ENCODE data around the gene PGLYRP3. TPM values are rescaled to one million over a fixed set of nuclear protein-coding genes. Genes with fewer than 3 reads are reported as not detected.

Gene PGLYRP3, protein sequence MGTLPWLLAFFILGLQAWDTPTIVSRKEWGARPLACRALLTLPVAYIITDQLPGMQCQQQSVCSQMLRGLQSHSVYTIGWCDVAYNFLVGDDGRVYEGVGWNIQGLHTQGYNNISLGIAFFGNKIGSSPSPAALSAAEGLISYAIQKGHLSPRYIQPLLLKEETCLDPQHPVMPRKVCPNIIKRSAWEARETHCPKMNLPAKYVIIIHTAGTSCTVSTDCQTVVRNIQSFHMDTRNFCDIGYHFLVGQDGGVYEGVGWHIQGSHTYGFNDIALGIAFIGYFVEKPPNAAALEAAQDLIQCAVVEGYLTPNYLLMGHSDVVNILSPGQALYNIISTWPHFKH
- not detected for total RNA-seq
- long read RNA-seq = 0 reads

DNA sequence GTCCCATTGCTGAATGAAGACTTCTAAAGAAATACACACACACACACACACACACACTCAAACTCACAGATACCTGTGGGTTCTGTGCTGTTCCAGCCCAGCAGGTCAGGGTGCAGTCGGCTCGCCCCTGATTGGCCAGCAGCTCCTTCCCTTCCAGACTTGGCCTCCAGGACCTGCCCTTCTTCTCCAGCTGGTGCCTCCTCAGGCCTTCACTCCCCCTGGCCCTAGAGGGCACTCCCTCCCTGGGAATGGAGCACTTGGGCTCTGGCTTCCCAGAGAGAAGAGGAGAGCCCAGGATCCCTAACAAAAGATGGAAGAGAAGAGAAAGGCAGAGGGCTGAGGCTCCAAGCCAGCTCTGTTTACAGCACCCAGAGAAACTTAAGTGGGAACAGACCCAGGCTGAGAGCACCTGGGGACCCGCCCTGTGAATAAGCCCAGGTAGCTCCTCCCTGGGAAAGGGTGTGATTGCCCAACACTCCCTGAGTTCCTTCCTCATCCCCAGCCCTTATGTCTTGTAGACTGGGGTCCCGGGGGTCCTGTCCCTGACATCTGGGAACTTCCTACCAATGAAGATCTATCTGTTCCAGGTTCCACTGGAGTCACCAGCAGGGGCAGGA, at the start of gene PGLYRP3:
TSS of gene PGLYRP3 (minus strand) at position 383 of the 617 bp plus-strand sequence. CDS start 2,287 bp downstream, outside the sequence.
- DNase-seq (ENCODE audit: low spot score) = no peak

DNA sequence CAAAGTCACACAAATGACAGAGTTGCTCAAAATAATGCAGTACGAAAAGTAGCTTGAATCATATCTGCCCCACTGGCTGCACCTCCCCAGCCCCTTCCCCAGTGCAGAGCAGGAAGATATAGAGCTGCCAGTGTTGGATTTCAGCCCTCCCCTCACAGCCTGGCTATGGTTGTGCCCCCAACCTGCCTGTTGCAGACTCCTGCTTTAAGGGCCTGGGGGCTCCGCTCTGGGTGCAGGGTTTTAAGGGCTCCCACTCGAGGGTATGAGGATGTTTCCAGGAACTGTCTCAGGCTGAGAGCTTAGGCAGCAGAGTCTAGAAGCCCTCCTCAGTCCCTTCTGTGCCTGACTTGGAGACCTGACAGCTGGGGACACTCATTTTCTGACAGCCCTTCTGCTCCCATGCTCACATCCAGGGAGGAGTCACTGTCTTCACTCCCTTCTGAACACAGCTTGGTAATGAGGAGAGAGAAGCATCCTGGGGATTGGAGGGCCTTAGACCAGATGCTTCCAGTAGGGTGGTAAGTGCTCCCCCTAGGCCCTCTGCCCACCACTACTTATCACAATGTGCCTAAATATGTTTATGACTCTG, 49.5 kb upstream of the PGLYRP3 start:
- no peak for DNase-seq (ENCODE audit: low spot score)

DNA sequence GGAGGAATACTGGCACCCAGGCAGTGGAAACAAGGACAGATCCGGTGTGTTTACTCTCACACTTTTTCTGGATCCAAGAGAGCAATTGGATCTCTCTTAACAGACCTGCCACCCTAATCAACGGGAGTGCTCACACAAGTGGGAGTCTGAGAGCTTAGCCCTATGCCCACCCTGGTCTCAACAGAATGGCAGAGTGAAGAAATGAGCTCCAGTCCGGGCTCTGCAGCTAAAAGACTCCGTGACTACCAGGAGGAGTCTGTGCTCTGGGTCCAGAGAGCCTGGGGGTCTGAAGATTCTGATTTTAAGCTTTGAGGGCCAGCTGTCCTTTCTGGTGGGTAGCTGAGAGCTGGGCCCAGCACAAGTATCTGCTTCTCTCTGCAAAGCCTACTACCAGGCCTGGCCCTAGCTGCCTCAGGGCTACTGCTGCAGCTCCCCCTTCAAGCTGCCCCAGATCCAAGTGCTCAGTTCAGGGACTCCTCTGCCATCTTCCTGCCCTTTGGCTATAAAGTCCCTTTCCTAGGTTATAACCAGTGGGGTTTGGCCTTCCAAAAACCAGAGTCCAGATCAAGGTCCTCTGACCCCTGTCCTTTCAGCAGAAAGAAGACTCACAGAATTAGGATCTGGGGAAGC, 48.8 kb upstream of the PGLYRP3 start:
- no peak for DNase-seq (ENCODE audit: low spot score)

DNA sequence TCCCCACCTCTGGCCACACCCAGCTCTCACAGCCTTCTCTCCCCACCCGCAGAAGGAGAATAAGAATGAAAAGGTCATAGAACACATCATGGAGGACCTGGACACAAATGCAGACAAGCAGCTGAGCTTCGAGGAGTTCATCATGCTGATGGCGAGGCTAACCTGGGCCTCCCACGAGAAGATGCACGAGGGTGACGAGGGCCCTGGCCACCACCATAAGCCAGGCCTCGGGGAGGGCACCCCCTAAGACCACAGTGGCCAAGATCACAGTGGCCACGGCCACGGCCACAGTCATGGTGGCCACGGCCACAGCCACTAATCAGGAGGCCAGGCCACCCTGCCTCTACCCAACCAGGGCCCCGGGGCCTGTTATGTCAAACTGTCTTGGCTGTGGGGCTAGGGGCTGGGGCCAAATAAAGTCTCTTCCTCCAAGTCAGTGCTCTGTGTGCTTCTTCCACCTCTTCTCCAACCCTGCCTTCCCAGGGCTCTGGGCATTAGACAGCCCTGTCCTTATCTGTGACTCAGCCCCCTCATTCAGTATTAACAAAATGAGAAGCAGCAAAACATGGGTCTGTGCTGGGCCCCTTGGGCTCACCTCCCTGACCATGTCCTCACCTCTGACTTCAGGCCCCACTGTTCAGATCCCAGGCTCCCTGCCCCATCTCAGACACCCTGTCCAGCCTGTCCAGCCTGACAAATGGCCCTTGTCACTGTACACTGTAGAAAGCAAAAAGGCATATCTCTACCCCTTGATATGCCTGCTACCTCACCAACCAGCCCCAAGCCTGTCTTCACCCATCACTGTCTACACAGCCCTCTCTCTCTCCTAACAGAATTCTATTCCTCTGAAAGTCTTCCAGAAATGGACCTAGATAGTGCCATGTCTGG, 48.1 kb upstream of the PGLYRP3 start:
- DNase-seq (ENCODE audit: low spot score) = no peak

DNA sequence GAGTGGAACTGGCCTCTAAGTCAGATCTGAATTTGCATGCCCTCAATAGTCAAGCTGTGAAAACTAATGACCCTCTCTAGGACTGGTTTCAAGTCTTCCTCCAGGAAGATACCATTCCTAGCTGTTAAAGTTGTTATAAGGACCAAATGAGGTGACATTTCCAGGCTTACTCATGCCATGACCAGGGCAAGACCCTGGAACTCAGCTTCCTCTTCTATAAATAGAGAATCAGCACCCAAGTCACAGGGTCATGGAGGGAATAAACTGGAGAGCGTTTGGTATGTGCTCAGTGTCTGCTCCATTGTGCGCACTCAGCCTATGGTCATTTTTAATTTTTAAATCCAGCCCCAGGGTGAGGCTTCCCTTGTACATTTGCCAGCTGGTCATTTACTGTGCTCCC, 47.4 kb upstream of the PGLYRP3 start:
- no peak for DNase-seq (ENCODE audit: low spot score)

DNA sequence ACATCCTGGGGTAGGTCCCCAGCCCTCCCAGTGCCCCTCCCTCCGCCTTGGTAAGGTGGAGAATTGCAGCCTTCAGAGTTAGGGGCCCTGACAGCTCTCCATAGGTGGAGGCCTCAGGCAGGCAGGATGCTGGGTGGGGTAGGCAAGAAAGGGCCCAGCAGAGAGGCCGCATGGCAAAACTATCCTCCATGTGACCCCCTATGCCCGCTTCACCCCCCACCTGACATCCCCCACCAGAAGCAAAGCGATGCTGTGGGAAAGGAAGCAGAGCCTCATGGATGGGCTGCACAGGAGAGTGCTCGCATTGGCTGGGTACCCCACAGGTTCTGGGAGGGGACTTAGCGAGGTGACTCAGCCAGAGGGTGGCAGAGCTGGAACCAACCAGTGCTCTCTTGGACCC, 46.5 kb upstream of the PGLYRP3 start:
- no peak for DNase-seq (ENCODE audit: low spot score)

DNA sequence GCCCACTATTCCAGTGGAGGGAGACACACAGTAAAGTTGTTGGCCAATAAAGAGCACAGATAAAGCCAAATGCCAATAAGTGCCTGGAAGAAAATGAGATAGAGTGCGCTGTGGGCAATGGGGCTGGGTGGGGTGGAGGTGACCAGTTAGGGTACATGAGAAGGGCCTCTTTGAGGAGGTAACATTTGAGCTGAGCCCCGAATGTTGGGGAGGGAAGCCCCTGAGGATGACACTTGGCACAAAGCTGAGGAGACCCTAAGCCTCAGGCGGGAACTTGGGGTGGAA, 45.9 kb upstream of the PGLYRP3 start:
- DNase-seq (ENCODE audit: low spot score) = no peak

DNA sequence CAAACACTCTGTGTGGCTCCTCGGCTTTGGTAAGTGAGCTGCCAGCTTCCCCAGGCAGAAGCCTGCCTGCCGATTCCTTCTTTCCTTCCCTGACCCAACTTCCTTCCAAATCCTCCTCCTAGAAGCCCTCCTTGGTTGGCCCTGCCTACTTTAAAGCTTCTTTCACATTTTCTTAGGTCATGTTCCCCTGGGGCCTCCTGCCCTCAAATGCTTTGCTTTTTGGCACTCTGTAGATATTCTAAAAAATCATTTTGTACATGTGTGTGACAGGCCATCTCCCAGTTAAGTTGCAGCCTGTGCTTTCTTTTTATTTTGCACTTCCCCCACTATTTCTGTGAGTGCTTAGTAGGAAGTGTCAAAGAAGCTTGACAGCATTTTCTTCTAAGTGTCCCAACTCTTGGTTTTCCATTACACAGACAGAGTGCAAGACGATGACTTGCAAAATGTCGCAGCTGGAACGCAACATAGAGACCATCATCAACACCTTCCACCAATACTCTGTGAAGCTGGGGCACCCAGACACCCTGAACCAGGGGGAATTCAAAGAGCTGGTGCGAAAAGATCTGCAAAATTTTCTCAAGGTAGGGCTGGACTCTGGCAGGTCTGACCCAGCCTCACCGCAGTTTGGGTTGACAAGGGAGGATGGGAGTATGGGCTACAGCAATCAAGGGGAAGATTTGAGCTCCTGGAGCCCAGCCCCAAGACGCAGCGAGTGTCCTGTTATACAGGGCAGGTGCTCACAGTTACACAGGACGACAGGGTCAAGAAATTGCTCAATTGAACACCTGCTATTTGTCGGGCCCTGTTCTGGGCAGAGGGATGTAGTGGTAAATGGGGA, 45.3 kb upstream of the PGLYRP3 start, which contains the start of gene S100A9:
TSS of gene S100A9 (plus strand) at position 2 of the 838 bp plus-strand sequence. CDS start at position 432, 430 bp downstream.
- no peak for DNase-seq (ENCODE audit: low spot score)

DNA sequence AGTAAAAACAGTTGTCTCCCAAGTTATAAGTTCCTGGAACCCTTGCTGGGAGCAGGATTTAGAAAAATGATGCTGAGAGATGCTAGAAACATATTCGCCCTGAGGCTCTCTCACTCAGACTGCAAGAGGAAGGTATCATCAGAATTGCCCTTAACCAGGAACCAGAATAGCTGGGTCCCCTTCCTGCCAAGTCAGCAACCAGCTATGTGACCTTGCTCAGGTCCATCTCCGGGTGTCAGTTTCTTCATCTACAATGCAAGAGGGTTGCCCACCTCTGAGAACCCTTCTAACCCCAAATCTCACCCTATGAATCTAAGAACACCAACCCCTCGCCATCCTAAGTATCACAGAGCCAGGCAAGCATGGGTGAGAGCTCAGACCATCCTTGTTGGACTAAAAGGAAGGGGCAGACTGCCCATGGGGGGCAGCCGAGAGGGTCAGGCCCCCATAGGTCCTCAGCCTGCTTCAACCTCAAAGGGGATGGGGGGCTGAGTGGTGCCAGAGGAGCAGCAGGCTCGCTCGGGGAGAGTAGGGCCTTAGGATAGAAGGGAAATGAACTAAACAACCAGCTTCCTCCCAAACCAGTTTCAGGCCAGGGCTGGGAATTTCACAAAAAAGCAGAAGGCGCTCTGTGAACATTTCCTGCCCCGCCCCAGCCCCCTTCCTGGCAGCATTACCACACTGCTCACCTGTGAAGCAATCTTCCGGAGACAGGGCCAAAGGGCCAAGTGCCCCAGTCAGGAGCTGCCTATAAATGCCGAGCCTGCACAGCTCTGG, 44.5 kb upstream of the PGLYRP3 start:
- no peak for DNase-seq (ENCODE audit: low spot score)

DNA sequence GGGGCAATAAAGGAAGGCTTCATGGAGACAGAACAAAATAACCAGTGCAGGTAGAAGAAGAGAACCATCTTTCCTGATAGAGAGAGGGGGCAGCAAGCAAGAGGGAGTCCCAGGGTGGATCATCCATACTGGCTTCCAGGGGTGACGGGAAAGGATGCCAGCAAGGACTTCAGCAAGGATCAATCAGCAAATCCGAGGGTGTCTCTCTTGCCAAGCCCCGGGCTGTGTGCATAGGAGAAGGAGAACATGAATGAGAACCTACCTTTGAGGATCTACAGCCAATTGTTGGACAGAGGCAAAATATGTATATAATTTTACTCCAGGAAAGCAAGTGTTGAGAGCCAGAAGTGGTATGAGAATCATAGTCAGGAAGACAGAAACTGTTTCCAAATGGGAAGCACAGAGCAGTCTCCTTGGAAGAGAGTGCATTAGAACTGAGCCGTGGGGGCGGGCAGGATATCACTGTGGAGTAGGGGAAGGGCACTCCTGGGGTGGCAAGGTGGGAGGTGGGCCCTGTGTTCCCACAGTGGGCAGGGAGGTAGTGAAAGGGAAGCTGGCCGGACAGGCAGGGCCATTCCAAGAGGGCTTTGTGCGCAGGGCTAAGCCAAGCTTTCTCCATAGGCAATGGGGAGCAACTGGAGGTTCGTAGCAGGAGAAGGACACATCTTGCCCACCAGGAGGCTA, 43.8 kb upstream of the PGLYRP3 start:
- DNase-seq (ENCODE audit: low spot score) = no peak

DNA sequence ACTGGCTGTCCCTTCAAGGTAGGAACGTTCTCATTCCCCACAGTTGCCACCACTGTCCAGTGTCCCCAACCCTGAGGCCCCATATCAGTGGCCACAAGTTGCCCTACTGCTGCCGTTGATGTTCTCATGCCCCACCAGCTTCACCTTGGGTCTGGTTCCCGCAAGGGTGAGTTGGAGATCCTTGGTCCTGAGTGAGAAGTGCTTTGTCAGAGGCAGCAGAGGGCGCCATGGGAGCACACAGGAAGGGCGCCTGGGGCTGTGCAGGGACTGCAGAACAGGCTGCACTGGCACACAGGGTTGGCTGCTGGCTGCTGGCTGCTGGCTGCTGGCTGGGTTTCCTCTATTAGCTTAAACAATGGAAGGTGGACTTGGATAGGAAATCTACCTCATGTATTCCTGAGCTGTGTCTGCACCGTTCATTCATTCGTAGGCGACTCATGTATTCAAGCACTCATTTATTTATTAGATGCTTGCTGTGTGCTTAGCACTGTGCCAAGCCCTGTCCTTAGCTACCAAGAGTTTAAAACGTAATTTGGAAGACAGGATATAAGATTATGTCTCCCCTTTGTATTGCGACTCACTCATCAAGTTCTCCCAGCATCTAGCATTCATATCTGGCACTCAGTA, 42.8 kb upstream of the PGLYRP3 start:
- DNase-seq (ENCODE audit: low spot score) = no peak

DNA sequence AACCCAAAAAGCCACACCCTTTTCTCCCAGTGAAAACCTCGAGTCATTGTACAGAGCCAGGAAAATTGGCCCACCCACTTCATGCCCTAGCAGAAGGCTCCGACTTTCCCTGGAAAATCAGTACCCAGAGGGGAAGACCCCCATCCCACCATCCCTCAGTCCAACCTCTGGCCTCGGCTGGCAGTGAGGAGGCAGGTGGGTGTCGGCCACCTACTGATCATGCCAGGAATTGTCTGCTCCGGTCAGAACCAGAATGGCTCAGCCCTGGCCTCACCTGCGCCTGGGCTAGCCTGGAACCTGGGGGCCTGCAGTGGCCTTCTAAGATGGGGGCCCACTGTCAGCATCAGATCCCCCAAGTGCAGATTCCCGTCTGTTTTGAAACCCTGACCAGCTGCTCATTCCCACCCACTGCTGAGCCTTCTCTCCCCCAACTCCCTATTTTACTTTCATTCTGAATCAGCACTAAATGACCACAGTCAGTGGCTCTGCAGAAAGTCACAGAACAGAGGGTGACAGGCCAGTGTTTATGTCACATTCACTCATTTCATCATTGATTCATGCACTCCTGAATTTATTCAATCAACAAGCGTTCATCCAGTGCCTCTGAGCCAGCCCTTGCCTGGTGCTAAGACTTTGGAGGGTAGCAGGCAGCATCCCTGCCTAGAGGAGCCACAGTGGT, 41.9 kb upstream of the PGLYRP3 start:
- no peak for DNase-seq (ENCODE audit: low spot score)

DNA sequence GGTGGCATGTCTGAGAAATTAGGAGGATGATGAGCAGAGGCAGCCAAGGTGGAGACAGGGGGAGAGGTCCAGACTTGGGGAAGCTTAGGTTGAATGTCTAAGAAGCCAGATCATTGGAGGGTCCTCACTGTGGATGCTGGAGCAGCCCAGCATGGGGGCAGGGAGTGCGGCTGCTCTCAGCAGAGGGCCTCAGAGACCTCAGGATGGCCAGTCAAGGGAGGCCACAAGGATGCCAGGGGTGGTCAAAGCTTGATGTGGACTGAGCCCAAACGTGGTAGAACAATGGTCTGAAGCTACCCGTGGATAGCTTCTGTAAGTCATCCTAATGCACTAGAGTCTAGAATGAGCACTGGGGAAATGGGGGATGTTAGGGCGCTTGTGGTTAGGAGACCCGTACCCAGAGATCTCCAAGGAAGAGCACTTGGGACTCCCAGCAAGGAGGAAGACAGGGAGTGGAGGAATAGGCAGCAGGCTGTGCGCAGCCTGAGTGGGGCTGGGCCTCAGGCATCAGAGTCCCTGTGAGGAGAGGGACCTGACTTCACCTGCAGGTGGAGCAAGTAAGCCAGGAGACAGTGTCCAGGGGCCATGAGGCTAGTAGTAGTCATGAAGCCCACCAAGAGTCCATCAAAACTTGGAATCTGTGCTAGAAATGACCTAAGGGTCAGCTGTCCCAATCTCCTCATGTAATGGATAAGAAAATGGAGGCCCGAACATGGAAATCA, 40.6 kb upstream of the PGLYRP3 start:
- DNase-seq (ENCODE audit: low spot score) = no peak

DNA sequence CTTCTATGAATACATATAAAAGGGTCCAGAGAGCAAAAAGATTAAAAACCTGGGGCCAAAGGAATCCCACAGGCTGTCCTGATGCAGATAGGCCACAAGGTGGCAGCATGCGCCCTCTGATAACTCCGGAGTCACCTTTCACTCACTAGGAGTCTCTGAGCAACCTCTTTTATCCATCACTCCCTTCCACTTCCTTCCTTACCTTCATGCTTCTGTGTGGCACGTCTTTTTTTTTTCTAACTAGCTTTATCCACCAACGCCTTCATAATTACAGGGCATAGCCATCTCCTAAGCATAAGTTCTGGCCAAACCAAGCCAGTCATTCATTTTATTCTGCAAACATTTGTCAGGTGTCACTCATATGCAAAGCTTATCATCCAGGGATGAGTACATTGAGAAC, 39.8 kb upstream of the PGLYRP3 start:
- no peak for DNase-seq (ENCODE audit: low spot score)

DNA sequence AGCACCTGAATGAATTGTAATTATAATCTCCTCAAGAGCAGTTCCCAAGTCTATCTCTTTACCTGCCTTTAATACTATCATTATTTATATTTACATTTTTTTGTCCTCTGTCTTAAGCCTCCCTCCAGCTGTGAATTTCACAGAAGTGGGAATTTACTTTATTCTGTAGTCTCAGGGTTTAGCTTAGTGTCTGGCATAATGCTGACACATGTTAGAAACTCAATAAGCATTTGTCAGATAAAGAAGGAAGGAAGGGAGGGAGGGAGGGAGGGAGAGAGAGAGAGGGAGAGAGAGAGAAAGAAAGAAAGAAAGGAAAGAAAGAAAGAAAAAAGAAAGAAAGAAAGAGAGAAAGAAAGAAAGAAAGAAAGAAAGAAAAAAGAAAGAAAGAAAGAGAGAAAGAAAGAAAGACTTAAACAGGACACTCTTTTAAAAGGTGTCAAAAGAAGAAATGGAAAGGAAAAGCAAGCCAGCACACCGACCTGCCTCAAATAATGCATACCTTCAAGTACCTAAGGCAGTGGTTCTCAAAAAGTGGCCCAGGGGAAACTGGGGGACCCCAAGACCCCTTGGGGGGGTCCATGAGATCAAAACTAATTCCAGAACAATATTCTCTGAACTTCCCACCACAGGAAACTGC, 37.7 kb upstream of the PGLYRP3 start:
- DNase-seq (ENCODE audit: low spot score) = no peak

Measured in mesenteric fat pad (tissue), 1 donor.